IMR-90 (cell line): ENCODE results near the gene DENND1A. TPM values are rescaled to one million over a fixed set of nuclear protein-coding genes. Genes with fewer than 3 reads are reported as not detected.

Source experiments
- ATAC-seq: fragments of 200-7000 bp; cut with Tn5 transposase; 2 replicates; pipeline ENCODE4 v1.9.1; 2020; ENCODE audit warnings: low read depth, mild to moderate bottlenecking, moderate library complexity
- BruUV-seq: library from RNA; stranded (reverse); fragments of 400-500 nt; replicated peaks from 2 replicates; lab custom pipeline; 2021; lab: Mats Ljungman, UMichigan
- CTCF ChIA-PET: fragments of 300-600 bp; formaldehyde crosslinking; extraction: SDS; loops from one replicate; lab custom pipeline; 2021; ENCODE audit warnings: antibody characterized with exemption; lab: Yijun Ruan, JAX
- POLR2A ChIA-PET: fragments of 300-600 bp; sonication (Branson Sonifier 250); formaldehyde crosslinking; loops from one replicate; lab custom pipeline; 2022; ENCODE audit warnings: antibody characterized with exemption; ENCODE audit not compliant: unreplicated experiment; lab: Charles Lee
- DNase-seq: peaks from one replicate; pipeline ENCODE4 v3.0.0; 2013
- H2AFZ ChIP-seq: replicated peaks from 2 replicates; pipeline ENCODE3; 2013; ENCODE audit warnings: low read length, mild to moderate bottlenecking; ENCODE audit not compliant: poor library complexity
- H2AK5ac ChIP-seq: 2 replicates; pipeline ENCODE4 v1.6.1; 2013; ENCODE audit warnings: low read depth, low read length, inconsistent platforms
- H2AK9ac ChIP-seq: replicated peaks from 2 replicates; pipeline ENCODE3; 2013; ENCODE audit warnings: mild to moderate bottlenecking, low read depth, low read length, moderate library complexity; ENCODE audit not compliant: poor library complexity
- H2BK120ac ChIP-seq: 2 replicates; pipeline ENCODE4 v1.6.1; 2013; ENCODE audit warnings: low read depth, low read length, inconsistent platforms
- H2BK15ac ChIP-seq: 3 replicates; pipeline ENCODE4 v1.6.1; 2013; ENCODE audit warnings: low read depth, low read length, inconsistent platforms
- H2BK20ac ChIP-seq: 2 replicates; pipeline ENCODE4 v1.6.1; 2013; ENCODE audit warnings: low read depth, mild to moderate bottlenecking, inconsistent platforms, low read length, moderate library complexity
- H2BK5ac ChIP-seq: 2 replicates; pipeline ENCODE4 v1.6.1; 2013; ENCODE audit warnings: mild to moderate bottlenecking, low read depth, low read length, inconsistent platforms; ENCODE audit not compliant: poor library complexity, severe bottlenecking
- H3K14ac ChIP-seq: replicated peaks from 2 replicates; pipeline ENCODE4 v1.6.1; 2013; ENCODE audit warnings: low read depth, low read length, inconsistent platforms
- H3K18ac ChIP-seq: 2 replicates; pipeline ENCODE4 v1.6.1; 2013; ENCODE audit warnings: low read depth, low read length, control low read depth
- H3K23ac ChIP-seq: 2 replicates; pipeline ENCODE4 v1.6.1; 2013; ENCODE audit warnings: low read depth, low read length, inconsistent platforms
- H3K27ac ChIP-seq: 2 replicates; pipeline ENCODE4 v1.5.1; 2013; ENCODE audit warnings: mild to moderate bottlenecking, control low read depth, low read length; ENCODE audit not compliant: insufficient read depth
- H3K27me3 ChIP-seq: 2 replicates; pipeline ENCODE4 v1.6.1; 2013; ENCODE audit warnings: low read length; ENCODE audit not compliant: control insufficient read depth, insufficient read depth
- H3K36me3 ChIP-seq: 2 replicates; pipeline ENCODE4 v1.6.1; 2013; ENCODE audit warnings: low read length, mixed read lengths; ENCODE audit not compliant: control insufficient read depth, insufficient read depth
- H3K4ac ChIP-seq: 2 replicates; pipeline ENCODE4 v1.6.1; 2013; ENCODE audit warnings: low read depth, low read length, inconsistent platforms
- H3K4me1 ChIP-seq: 2 replicates; pipeline ENCODE4 v1.6.1; 2013; ENCODE audit warnings: low read length, mixed read lengths; ENCODE audit not compliant: control insufficient read depth, insufficient read depth
- H3K4me2 ChIP-seq: 2 replicates; pipeline ENCODE4 v1.6.1; 2013; ENCODE audit warnings: low read depth, mild to moderate bottlenecking, control low read depth, low read length, moderate library complexity
- H3K4me3 ChIP-seq: 2 replicates; pipeline ENCODE4 v1.5.1; 2013; ENCODE audit warnings: low read depth, mild to moderate bottlenecking, control low read depth, low read length, moderate library complexity; ENCODE audit not compliant: insufficient read depth
- H3K56ac ChIP-seq: 2 replicates; pipeline ENCODE4 v1.6.1; 2013; ENCODE audit warnings: low read length, inconsistent platforms; ENCODE audit not compliant: insufficient read depth; ENCODE audit errors: extremely low read depth
- H3K79me1 ChIP-seq, 2 experiments: 2 replicates each; pipeline ENCODE4 v1.6.1; 2013; ENCODE audit warnings: low read length in 2 of 2, inconsistent platforms in 1 of 2, low read depth in 1 of 2
- H3K9ac ChIP-seq: 2 replicates; pipeline ENCODE4 v1.6.1; 2013; ENCODE audit warnings: low read depth, low read length, control low read depth
- H3K9me1 ChIP-seq: 2 replicates; pipeline ENCODE4 v1.6.1; 2013; ENCODE audit warnings: low read length, inconsistent platforms; ENCODE audit not compliant: insufficient read depth
- H3K9me3 ChIP-seq: 2 replicates; pipeline ENCODE4 v1.6.1; 2013; ENCODE audit warnings: low read length; ENCODE audit not compliant: control insufficient read depth, insufficient read depth
- H4K20me1 ChIP-seq: 2 replicates; pipeline ENCODE4 v1.6.1; 2013; ENCODE audit warnings: low read length, inconsistent platforms; ENCODE audit not compliant: insufficient read depth
- H4K5ac ChIP-seq: 2 replicates; pipeline ENCODE4 v1.6.1; 2013; ENCODE audit warnings: mild to moderate bottlenecking, low read depth, low read length, control low read depth
- H4K8ac ChIP-seq, 2 experiments: 2 replicates each; pipeline ENCODE4 v1.6.1; 2013; ENCODE audit warnings: low read depth in 2 of 2, low read length in 2 of 2, control low read depth in 1 of 2, inconsistent platforms in 1 of 2
- H4K91ac ChIP-seq: 2 replicates; pipeline ENCODE4 v1.6.1; 2013; ENCODE audit warnings: low read depth, low read length, inconsistent platforms; ENCODE audit not compliant: insufficient read depth
- CEBPB ChIP-seq: IDR thresholded peaks from 2 replicates; pipeline ENCODE4 v1.6.1; 2012; ENCODE audit warnings: low read depth, low read length, improper control_type of control experiment
- FOS ChIP-seq: fragments of 150-350 bp; IDR thresholded peaks from 2 replicates; pipeline ENCODE4 v1.6.1; 2016; ENCODE audit warnings: low read depth, low read length
- MAZ ChIP-seq: IDR thresholded peaks from 2 replicates; pipeline ENCODE4 v1.6.1; 2012; ENCODE audit warnings: low read depth, mild to moderate bottlenecking, low read length, improper control_type of control experiment, moderate library complexity, borderline replicate concordance
- RCOR1 ChIP-seq: IDR thresholded peaks from 2 replicates; pipeline ENCODE4 v1.6.1; 2012; ENCODE audit warnings: mild to moderate bottlenecking, low read length, improper control_type of control experiment; ENCODE audit not compliant: insufficient replicate concordance
- WGBS, 2 experiments: methylation state at CpG; one replicate each; pipeline versions ENCODE4 v1.1.5 to v1.1.7; 2013; ENCODE audit warnings: missing lambda C conversion rate in 2 of 2; ENCODE audit not compliant: insufficient read length in 1 of 2; ENCODE audit errors: extremely low coverage in 2 of 2; 5-methylcytosine and 5-hydroxymethylcytosine counted together
- dilution Hi-C: fragments of 300-500 bp; cut with HindIII; formaldehyde crosslinking; loops from one replicate; pipeline ENCODE4 v1.14.3; 2018; ENCODE audit warnings: low sequenced_read_pairs; ENCODE audit not compliant: unreplicated experiment
- in situ Hi-C: fragments of 300-500 bp; cut with MboI; formaldehyde crosslinking; loops from 3 replicates; pipeline ENCODE4 v1.14.3; 2019; ENCODE audit warnings: low sequenced_read_pairs, inconsistent platforms, mixed read lengths
- intact Hi-C: fragments of 100-400 bp; cut with micrococcal nuclease; formaldehyde crosslinking; loops from 2 replicates; pipeline ENCODE4 v1.10.0; 2022
- polyA plus RNA-seq, 3 experiments: library from polyadenylated mRNA; depleted of rRNA; stranded (reverse); fragments of >200 nt; gene quantifications; 2 replicates each; pipeline ENCODE4 v1.2.3, GENCODE V29; 2012; ENCODE audit warnings: low replicate concordance in 1 of 3
- total RNA-seq: library from RNA; depleted of rRNA; stranded (reverse); fragments of >200 nt; gene quantifications from 2 replicates; pipeline ENCODE4 v1.2.3, GENCODE V29; 2012

DENND1A gene
- total and polyA plus RNA-seq, 2 of the 4 experiments (the other 2 are of a cell fraction), result 21.4 to 27.6 TPM

- Histone ChIP-seq H3K36me3 (no peaks in the 10 kb centered on the region), H4K20me1 (peaks cover 35% of the 10 kb centered on the region; the same call in 1 of the 2 replicates), H3K56ac (no peak overlapping the region), H2AFZ (no peak overlapping the region), H4K91ac (no peak overlapping the region), H3K4me1 (peaks cover 9% of the 10 kb centered on the region), H3K4ac (no peak overlapping the region), H3K18ac (no peak overlapping the region), H3K79me1 (peaks cover 32 to 50% of the 10 kb centered on the region in 2 experiments), H3K23ac (peak overlapping the region; percentile 31; the same call in 1 of the 2 replicates), H3K9me1 (peaks cover 24% of the 10 kb centered on the region), H4K8ac (no peak overlapping the region), H2AK9ac (no peak overlapping the region), H2BK15ac (no peak overlapping the region), H2BK5ac (no peak overlapping the region), H2BK120ac (no peak overlapping the region), H3K27me3 (no peaks in the 10 kb centered on the region), H2AK5ac (no peak overlapping the region), H3K27ac (no peak overlapping the region), H3K14ac (no peak overlapping the region), H3K4me3 (no peak overlapping the region), H3K4me2 (peak overlapping the region; percentile 75), H4K5ac (no peak overlapping the region), H3K9ac (no peak overlapping the region), H3K9me3 (no peaks in the 10 kb centered on the region), H2BK20ac (no peak overlapping the region)
- CTCF ChIA-PET, result no interaction called here
- dilution Hi-C loops, result no loop called here
- no peak for ATAC-seq
- DNase-seq, result peak; percentile 55
- no TSS peak for BruUV-seq
- TF ChIP-seq FOS, result no peak
- no peak for TF ChIP-seq RCOR1
- TF ChIP-seq CEBPB, result peak; percentile 88
- no peak for TF ChIP-seq MAZ
- intact Hi-C loops, result loop anchor here (5.0 to 10.0 kb wide), 2 partner anchors 251 to 383 kb away; no protein-coding TSS in a partner anchor
- POLR2A ChIA-PET, result no interaction called here
- WGBS, 2 experiments, result 78 to 100% methylated on average over 1 to 4 of the region's 5 CpGs
- in situ Hi-C loops, result no loop called here
These were observed 2.0 kb downstream of the DENND1A start for GRCh38 chr9:123927625-123928532.
